Left kidney (tissue), 1 donor: ENCODE results near the gene NPIPA5. TPM values are rescaled to one million over a fixed set of nuclear protein-coding genes. Genes with fewer than 3 reads are reported as not detected.

ENCODE experiments used
- polyA plus RNA-seq: library from polyadenylated mRNA; unstranded; fragments of 120-200 nt; gene quantifications from one replicate; pipeline ENCODE4 v1.2.1, GENCODE V29; 2013; ENCODE audit not compliant: insufficient read length

NPIPA5 gene
- polyA plus RNA-seq, 1 donor = 49.4 TPM

Other genes starting within 250 kb of the NPIPA5 start
- 14.4 TPM for gene MPV17L, start 17.5 kb upstream of the NPIPA5 start, polyA plus RNA-seq
- gene BMERB1, start 56.3 kb upstream of the NPIPA5 start, polyA plus RNA-seq = 41.2 TPM